ENCODE data around the gene FAM120AOS.

GRCh38 chr9:93491593-93492232 is 38.3 kb upstream of the FAM120AOS start:
- no peak for TF ChIP-seq CTCF (IDR thresholded peaks at IDR 0.05)
- TF ChIP-seq POLR2A (IDR thresholded peaks at IDR 0.05) = no peak

Data from lower leg skin (tissue), 3 donors.